K562 (cell line): ENCODE data around the gene ELF3.

Source experiments
- JUND ChIP-seq, 2 experiments: IDR thresholded peaks; 2 replicates in 1 of 2; 3 replicates in 1 of 2; pipeline ENCODE4 v1.6.1; 2011; ENCODE audit warnings: borderline replicate concordance in 2 of 2, low read depth in 2 of 2, low read length in 2 of 2, improper control_type of control experiment in 1 of 2, missing biosample characterization in 1 of 2, missing genetic modification characterization in 1 of 2, missing genetic modification reagents in 1 of 2
- MEF2D ChIP-seq: conservative IDR thresholded peaks from 2 replicates; pipeline ENCODE4 v1.6.1; 2016; ENCODE audit warnings: low read depth, missing genetic modification characterization, missing compliant biosample characterization
- NFE2 ChIP-seq: IDR thresholded peaks from 2 replicates; pipeline ENCODE4 v1.6.1; 2014; ENCODE audit warnings: antibody characterized with exemption, low read depth
- POLR2A ChIP-seq: fragments of 450-650 bp; conservative IDR thresholded peaks from 2 replicates; pipeline ENCODE4 v1.6.1; 2016
- SAFB2 ChIP-seq: fragments of 200-400 bp; formaldehyde crosslinking; IDR thresholded peaks from 2 replicates; pipeline ENCODE4 v1.6.1; 2018; ENCODE audit warnings: borderline replicate concordance, low read length, low read depth, moderate library complexity; ENCODE audit not compliant: severe bottlenecking
- XRCC5 ChIP-seq: fragments of 200-400 bp; formaldehyde crosslinking; IDR thresholded peaks from 2 replicates; pipeline ENCODE4 v1.6.1; 2017; ENCODE audit warnings: low read depth, mild to moderate bottlenecking, low read length
- ZSCAN29 ChIP-seq: fragments of 450-650 bp; IDR thresholded peaks from 2 replicates; pipeline ENCODE4 v1.6.1; 2017
- TF ChIP-seq, protein P1 (sequence below), 2 experiments: fragments of 450-650 bp in 1 of 2; IDR thresholded peaks; 2 replicates each; pipeline ENCODE4 v1.6.1; 2011 to 2017; ENCODE audit warnings: low read depth in 2 of 2, antibody characterized with exemption in 1 of 2, borderline replicate concordance in 1 of 2, low read length in 1 of 2, mild to moderate bottlenecking in 1 of 2, mixed read lengths in 1 of 2; ENCODE audit not compliant: control insufficient read depth in 1 of 2
- TF ChIP-seq, protein P2 (sequence below): fragments of 250-450 bp; sonication (Bioruptor Pico); IDR thresholded peaks from 2 replicates; pipeline ENCODE4 v1.4.0; 2020; ENCODE audit warnings: mild to moderate bottlenecking, moderate library complexity
- TF ChIP-seq, protein P3 (sequence below), 3 experiments: IDR thresholded peaks in 2 of 3; conservative IDR thresholded peaks in 1 of 3; 2 replicates each; pipeline ENCODE4 v1.5.1; 2011 to 2012; ENCODE audit warnings: low read length in 3 of 3, mild to moderate bottlenecking in 3 of 3, control low read depth in 2 of 3, improper control_type of control experiment in 1 of 3, inconsistent platforms in 1 of 3, low read depth in 1 of 3, mixed read lengths in 1 of 3, moderate library complexity in 1 of 3; ENCODE audit not compliant: insufficient read depth in 2 of 3
- TF ChIP-seq, protein P4 (sequence below), 2 experiments: fragments of 450-650 bp in 1 of 2; sonication (generic) in 1 of 2; formaldehyde crosslinking in 1 of 2; IDR thresholded peaks; 2 replicates each; pipeline versions ENCODE4 v1.7.1 to v1.9.0; 2016 to 2022; ENCODE audit warnings: inconsistent platforms in 1 of 2, mild to moderate bottlenecking in 1 of 2, missing genetic modification reagents in 1 of 2

DNA sequence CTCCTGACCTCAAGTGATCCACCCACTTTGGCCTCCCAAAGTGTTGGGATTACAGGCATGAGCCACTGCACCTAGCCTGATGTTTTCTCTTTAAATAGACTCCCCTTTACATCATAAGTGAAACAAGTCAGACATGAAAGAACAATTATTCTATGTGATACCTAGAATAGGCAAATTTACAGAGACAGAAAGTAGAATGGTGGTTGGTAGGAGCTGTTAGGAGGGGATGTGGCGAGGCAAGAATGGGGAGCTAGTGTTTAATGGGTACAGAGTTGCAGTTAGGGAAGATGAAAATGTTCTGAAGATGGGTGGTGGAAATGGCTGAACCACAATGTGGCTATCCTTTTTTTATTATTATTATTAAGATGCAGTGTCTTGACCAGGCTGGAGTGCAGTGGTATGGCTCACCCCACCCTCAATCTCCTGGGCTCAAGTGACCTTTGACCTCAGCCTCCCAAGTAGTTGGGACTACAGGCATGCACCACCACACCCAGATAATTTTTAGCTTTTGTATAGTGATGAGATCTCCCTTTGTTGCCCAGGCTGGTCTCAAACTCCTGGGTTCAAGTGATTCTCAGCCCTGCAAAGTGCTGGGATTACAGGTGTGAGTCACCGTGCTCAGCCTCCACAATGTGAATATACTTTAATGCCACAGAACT, 28.4 kb downstream of the ELF3 start:
- TF ChIP-seq ZSCAN29 (no peak), NFE2 (no peak), MEF2D (tag) (no peak), JUND (IDR thresholded peaks at IDR 0.05; ENCODE audit: borderline replicate concordance, low read depth, low read length) (no peak), JUND (tag; IDR thresholded peaks at IDR 0.05; ENCODE audit: borderline replicate concordance, low read depth, low read length) (no peak), POLR2A (no peak), SAFB2 (no peak), XRCC5 (no peak)
- TF ChIP-seq, protein P1, sequence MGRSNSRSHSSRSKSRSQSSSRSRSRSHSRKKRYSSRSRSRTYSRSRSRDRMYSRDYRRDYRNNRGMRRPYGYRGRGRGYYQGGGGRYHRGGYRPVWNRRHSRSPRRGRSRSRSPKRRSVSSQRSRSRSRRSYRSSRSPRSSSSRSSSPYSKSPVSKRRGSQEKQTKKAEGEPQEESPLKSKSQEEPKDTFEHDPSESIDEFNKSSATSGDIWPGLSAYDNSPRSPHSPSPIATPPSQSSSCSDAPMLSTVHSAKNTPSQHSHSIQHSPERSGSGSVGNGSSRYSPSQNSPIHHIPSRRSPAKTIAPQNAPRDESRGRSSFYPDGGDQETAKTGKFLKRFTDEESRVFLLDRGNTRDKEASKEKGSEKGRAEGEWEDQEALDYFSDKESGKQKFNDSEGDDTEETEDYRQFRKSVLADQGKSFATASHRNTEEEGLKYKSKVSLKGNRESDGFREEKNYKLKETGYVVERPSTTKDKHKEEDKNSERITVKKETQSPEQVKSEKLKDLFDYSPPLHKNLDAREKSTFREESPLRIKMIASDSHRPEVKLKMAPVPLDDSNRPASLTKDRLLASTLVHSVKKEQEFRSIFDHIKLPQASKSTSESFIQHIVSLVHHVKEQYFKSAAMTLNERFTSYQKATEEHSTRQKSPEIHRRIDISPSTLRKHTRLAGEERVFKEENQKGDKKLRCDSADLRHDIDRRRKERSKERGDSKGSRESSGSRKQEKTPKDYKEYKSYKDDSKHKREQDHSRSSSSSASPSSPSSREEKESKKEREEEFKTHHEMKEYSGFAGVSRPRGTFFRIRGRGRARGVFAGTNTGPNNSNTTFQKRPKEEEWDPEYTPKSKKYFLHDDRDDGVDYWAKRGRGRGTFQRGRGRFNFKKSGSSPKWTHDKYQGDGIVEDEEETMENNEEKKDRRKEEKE (IDR thresholded peaks at IDR 0.05; ENCODE audit: borderline replicate concordance in 1 of 2, control insufficient read depth in 1 of 2, low read depth in 2 of 2, low read length in 1 of 2), result no peak
- TF ChIP-seq, protein P2, sequence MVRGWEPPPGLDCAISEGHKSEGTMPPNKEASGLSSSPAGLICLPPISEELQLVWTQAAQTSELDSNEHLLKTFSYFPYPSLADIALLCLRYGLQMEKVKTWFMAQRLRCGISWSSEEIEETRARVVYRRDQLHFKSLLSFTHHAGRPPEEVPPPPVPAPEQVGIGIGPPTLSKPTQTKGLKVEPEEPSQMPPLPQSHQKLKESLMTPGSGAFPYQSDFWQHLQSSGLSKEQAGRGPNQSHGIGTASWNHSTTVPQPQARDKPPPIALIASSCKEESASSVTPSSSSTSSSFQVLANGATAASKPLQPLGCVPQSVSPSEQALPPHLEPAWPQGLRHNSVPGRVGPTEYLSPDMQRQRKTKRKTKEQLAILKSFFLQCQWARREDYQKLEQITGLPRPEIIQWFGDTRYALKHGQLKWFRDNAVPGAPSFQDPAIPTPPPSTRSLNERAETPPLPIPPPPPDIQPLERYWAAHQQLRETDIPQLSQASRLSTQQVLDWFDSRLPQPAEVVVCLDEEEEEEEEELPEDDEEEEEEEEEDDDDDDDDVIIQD (CRISPR knock-in tag), result no peak
- TF ChIP-seq, protein P3, sequence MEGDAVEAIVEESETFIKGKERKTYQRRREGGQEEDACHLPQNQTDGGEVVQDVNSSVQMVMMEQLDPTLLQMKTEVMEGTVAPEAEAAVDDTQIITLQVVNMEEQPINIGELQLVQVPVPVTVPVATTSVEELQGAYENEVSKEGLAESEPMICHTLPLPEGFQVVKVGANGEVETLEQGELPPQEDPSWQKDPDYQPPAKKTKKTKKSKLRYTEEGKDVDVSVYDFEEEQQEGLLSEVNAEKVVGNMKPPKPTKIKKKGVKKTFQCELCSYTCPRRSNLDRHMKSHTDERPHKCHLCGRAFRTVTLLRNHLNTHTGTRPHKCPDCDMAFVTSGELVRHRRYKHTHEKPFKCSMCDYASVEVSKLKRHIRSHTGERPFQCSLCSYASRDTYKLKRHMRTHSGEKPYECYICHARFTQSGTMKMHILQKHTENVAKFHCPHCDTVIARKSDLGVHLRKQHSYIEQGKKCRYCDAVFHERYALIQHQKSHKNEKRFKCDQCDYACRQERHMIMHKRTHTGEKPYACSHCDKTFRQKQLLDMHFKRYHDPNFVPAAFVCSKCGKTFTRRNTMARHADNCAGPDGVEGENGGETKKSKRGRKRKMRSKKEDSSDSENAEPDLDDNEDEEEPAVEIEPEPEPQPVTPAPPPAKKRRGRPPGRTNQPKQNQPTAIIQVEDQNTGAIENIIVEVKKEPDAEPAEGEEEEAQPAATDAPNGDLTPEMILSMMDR (IDR thresholded peaks at IDR 0.05 in 2 of 3, conservative IDR thresholded peaks at IDR 0.05 in 1 of 3; ENCODE audit: insufficient read depth in 2 of 3, low read depth in 1 of 3, low read length in 3 of 3), result no peak
- TF ChIP-seq, protein P4, sequence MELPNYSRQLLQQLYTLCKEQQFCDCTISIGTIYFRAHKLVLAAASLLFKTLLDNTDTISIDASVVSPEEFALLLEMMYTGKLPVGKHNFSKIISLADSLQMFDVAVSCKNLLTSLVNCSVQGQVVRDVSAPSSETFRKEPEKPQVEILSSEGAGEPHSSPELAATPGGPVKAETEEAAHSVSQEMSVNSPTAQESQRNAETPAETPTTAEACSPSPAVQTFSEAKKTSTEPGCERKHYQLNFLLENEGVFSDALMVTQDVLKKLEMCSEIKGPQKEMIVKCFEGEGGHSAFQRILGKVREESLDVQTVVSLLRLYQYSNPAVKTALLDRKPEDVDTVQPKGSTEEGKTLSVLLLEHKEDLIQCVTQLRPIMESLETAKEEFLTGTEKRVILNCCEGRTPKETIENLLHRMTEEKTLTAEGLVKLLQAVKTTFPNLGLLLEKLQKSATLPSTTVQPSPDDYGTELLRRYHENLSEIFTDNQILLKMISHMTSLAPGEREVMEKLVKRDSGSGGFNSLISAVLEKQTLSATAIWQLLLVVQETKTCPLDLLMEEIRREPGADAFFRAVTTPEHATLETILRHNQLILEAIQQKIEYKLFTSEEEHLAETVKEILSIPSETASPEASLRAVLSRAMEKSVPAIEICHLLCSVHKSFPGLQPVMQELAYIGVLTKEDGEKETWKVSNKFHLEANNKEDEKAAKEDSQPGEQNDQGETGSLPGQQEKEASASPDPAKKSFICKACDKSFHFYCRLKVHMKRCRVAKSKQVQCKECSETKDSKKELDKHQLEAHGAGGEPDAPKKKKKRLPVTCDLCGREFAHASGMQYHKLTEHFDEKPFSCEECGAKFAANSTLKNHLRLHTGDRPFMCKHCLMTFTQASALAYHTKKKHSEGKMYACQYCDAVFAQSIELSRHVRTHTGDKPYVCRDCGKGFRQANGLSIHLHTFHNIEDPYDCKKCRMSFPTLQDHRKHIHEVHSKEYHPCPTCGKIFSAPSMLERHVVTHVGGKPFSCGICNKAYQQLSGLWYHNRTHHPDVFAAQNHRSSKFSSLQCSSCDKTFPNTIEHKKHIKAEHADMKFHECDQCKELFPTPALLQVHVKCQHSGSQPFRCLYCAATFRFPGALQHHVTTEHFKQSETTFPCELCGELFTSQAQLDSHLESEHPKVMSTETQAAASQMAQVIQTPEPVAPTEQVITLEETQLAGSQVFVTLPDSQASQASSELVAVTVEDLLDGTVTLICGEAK (IDR thresholded peaks at IDR 0.05), result no peak
- TF ChIP-seq, protein P4 (CRISPR knock-in tag; IDR thresholded peaks at IDR 0.05), result no peak
